ENCODE data around the gene PLA2G10.
"Not testable (repeated sequence)": the region's sequence is repeated elsewhere in the genome, so short reads cannot be mapped to it uniquely, and the experiment has no call there.

The PLA2G10 gene

GRCh38 chr16:14694129-14694528 is at the start of gene PLA2G10:
PLA2G10 (minus strand) TSS chr16:14694308; CDS start chr16:14694229, 79 bp downstream.
- DNase-seq (ENCODE audit: low read depth in 1 of 2, low spot score in 1 of 2); in situ Hi-C loops (cut with HindIII; ENCODE audit: low pct_unique_long_range_greater_than_20kb, low sequenced_read_pairs): not testable (repeated sequence)

GRCh38 chr16:14742273-14743128 is 48.4 kb upstream of the PLA2G10 start, which contains the start of gene NPIPA2:
NPIPA2 (plus strand) TSS chr16:14742533; CDS start chr16:14748066, 5,533 bp downstream.
- in situ Hi-C loops (cut with HindIII; ENCODE audit: low pct_unique_long_range_greater_than_20kb, low sequenced_read_pairs); DNase-seq (ENCODE audit: low read depth in 1 of 2, low spot score in 1 of 2): not testable (repeated sequence)

GRCh38 chr16:14741794-14742193 is 47.7 kb upstream of the PLA2G10 start:
- in situ Hi-C loops (cut with HindIII; ENCODE audit: low pct_unique_long_range_greater_than_20kb, low sequenced_read_pairs); DNase-seq (ENCODE audit: low read depth in 1 of 2, low spot score in 1 of 2): not testable (repeated sequence)

- in situ Hi-C loops (cut with HindIII; ENCODE audit: low pct_unique_long_range_greater_than_20kb, low sequenced_read_pairs); DNase-seq (ENCODE audit: low read depth in 1 of 2, low spot score in 1 of 2): not testable (repeated sequence)
Measured at GRCh38 chr16:14740832-14741385, 46.8 kb upstream of the PLA2G10 start.

- in situ Hi-C loops (cut with HindIII; ENCODE audit: low pct_unique_long_range_greater_than_20kb, low sequenced_read_pairs); DNase-seq (ENCODE audit: low read depth in 1 of 2, low spot score in 1 of 2): not testable (repeated sequence)
Measured at GRCh38 chr16:14733233-14733632, 39.1 kb upstream of the PLA2G10 start.

GRCh38 chr16:14703156-14704011 is 9.3 kb upstream of the PLA2G10 start, which contains the start of gene NPIPA3:
NPIPA3 (plus strand) TSS chr16:14703411; CDS start chr16:14708944, 5,533 bp downstream.
- DNase-seq (ENCODE audit: low read depth in 1 of 2, low spot score in 1 of 2); in situ Hi-C loops (cut with HindIII; ENCODE audit: low pct_unique_long_range_greater_than_20kb, low sequenced_read_pairs): not testable (repeated sequence)

GRCh38 chr16:14702672-14703071 is 8.6 kb upstream of the PLA2G10 start:
- in situ Hi-C loops (cut with HindIII; ENCODE audit: low pct_unique_long_range_greater_than_20kb, low sequenced_read_pairs); DNase-seq (ENCODE audit: low read depth in 1 of 2, low spot score in 1 of 2): not testable (repeated sequence)

- DNase-seq (ENCODE audit: low read depth in 1 of 2, low spot score in 1 of 2); in situ Hi-C loops (cut with HindIII; ENCODE audit: low pct_unique_long_range_greater_than_20kb, low sequenced_read_pairs): not testable (repeated sequence)
Measured at GRCh38 chr16:14701859-14702258, 7.8 kb upstream of the PLA2G10 start.

- in situ Hi-C loops (cut with HindIII; ENCODE audit: low pct_unique_long_range_greater_than_20kb, low sequenced_read_pairs); DNase-seq (ENCODE audit: low read depth in 1 of 2, low spot score in 1 of 2): not testable (repeated sequence)
Measured at GRCh38 chr16:14685870-14686793, 8.0 kb downstream of the PLA2G10 start.

GRCh38 chr16:14682121-14682520 is 12.0 kb downstream of the PLA2G10 start:
- in situ Hi-C loops (cut with HindIII; ENCODE audit: low pct_unique_long_range_greater_than_20kb, low sequenced_read_pairs), result no loop called here
- DNase-seq (ENCODE audit: low read depth in 1 of 2, low spot score in 1 of 2), result no peak
- no peak for TF ChIP-seq JUND (IDR thresholded peaks at IDR 0.05; ENCODE audit: low read depth)

- in situ Hi-C loops (cut with HindIII; ENCODE audit: low pct_unique_long_range_greater_than_20kb, low sequenced_read_pairs), result no loop called here
- TF ChIP-seq JUND (IDR thresholded peaks at IDR 0.05; ENCODE audit: low read depth), result no peak
- no peak for DNase-seq (ENCODE audit: low read depth in 1 of 2, low spot score in 1 of 2)
Measured at GRCh38 chr16:14681115-14681514, 13.0 kb downstream of the PLA2G10 start.

- in situ Hi-C loops (cut with HindIII; ENCODE audit: low pct_unique_long_range_greater_than_20kb, low sequenced_read_pairs); DNase-seq (ENCODE audit: low read depth in 1 of 2, low spot score in 1 of 2): not testable (repeated sequence)
Measured at GRCh38 chr16:14680396-14680795, 13.7 kb downstream of the PLA2G10 start.

Measured in T47D (cell line).